SK-N-SH (cell line): ENCODE measurements around the gene CCDC13.

ENCODE experiments used
- CTCF ChIP-seq: fragments of 200-600 bp; sonication (generic); IDR thresholded peaks from 2 replicates; pipeline ENCODE4 v1.6.1; 2017; ENCODE audit warnings: antibody characterized with exemption, mild to moderate bottlenecking, moderate library complexity
- EZH2phosphoT487 ChIP-seq: fragments of 200-600 bp; sonication (generic); IDR thresholded peaks from 2 replicates; pipeline ENCODE4 v1.6.1; 2017; ENCODE audit warnings: low read depth, mixed run types, mild to moderate bottlenecking, antibody characterized with exemption, moderate library complexity, borderline replicate concordance
- FOXJ3 ChIP-seq: sonication (generic); formaldehyde crosslinking; IDR thresholded peaks from 2 replicates; pipeline ENCODE4 v1.5.1; 2020; ENCODE audit warnings: mild to moderate bottlenecking, missing genetic modification reagents
- MEF2A ChIP-seq: IDR thresholded peaks from 2 replicates; pipeline ENCODE4 v1.4.0; 2012; ENCODE audit warnings: low read depth, borderline replicate concordance
- POLR2AphosphoS5 ChIP-seq: IDR thresholded peaks from 2 replicates; pipeline ENCODE4 v1.6.1; 2012; ENCODE audit warnings: low read depth, low read length
- RFX5 ChIP-seq: IDR thresholded peaks from 2 replicates; pipeline ENCODE4 v1.6.1; 2012; ENCODE audit warnings: mild to moderate bottlenecking, improper control_type of control experiment, low read length
- TAF1 ChIP-seq: IDR thresholded peaks from 2 replicates; pipeline ENCODE4 v1.6.1; 2012; ENCODE audit warnings: low read depth, mild to moderate bottlenecking, low read length, moderate library complexity, borderline replicate concordance
- ZBTB33 ChIP-seq: IDR thresholded peaks from 2 replicates; pipeline ENCODE4 v1.4.0; 2012; ENCODE audit warnings: low read depth, borderline replicate concordance

DNA sequence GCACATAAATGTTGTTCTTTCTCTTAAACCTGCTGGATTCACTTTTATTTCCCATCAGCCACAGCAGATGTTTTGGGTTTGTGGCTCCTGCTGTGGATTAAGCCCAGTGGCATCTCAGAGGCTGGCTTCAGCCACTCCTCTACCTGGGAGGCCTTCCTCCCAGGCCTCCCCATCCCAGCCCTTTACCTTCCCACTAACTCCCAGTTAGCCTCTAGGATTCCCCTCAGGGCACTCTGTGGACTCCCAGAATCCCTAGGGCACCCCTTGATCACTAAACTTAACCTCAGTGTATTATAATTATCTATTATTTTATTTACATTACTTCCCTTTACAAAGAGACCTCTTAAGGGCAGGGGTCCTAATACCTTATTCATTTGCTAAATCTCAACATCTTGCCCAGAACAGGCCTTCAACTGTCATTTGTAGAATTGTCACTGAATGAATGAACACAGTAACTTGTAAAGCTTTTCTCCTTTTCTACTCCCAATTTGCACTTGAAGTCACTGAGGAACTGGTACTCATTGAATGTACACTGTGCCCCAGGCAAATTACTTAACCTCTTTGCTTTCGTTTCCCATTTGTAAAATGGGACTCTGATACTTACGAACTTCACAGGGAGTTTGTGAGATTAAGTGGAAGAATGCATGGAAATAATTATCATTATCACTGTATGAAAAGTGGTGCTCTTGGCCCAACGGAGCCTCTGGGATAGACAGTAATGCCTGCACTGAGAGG, 8.3 kb downstream of the CCDC13 start:
- TF ChIP-seq CTCF (no peak), EZH2phosphoT487 (no peak), ZBTB33 (no peak), RFX5 (no peak), FOXJ3 (no peak), TAF1 (no peak), POLR2AphosphoS5 (no peak), MEF2A (no peak)
